Common myeloid progenitor, CD34-positive (primary cell): Measurements from ENCODE around the gene SAP25.
"Not testable (repeated sequence)": the region's sequence is repeated elsewhere in the genome, so short reads cannot be mapped to it uniquely, and the experiment has no call there.

Experiments used
- CTCF ChIA-PET: fragments of 350-600 bp; sonication (Branson Sonifier 250); formaldehyde crosslinking; loops from one replicate; lab custom pipeline; 2021; ENCODE audit warnings: antibody characterized with exemption; lab: Charles Lee
- POLR2A ChIA-PET: fragments of 350-600 bp; sonication (Branson Sonifier 250); formaldehyde crosslinking; loops from one replicate; lab custom pipeline; 2021; ENCODE audit warnings: antibody characterized with exemption; lab: Charles Lee
- DNase-seq, 3 donors: peaks; one replicate each; pipeline versions ENCODE4 v3.0.0 to v3.0.0-alpha.2; 2013
- H3K27ac ChIP-seq, 2 experiments: 1 replicate in 1 of 2; 2 replicates in 1 of 2; pipeline ENCODE4 v1.7.0; 2013; ENCODE audit warnings: inconsistent platforms in 2 of 2, low read length in 2 of 2, mild to moderate bottlenecking in 2 of 2, low read depth in 1 of 2, moderate library complexity in 1 of 2; ENCODE audit not compliant: severe bottlenecking in 2 of 2, insufficient read depth in 1 of 2, poor library complexity in 1 of 2
- H3K27me3 ChIP-seq, 5 experiments: replicated peaks in 2 of 5; 1 replicate in 3 of 5; 2 replicates in 2 of 5; pipeline versions ENCODE4 v1.6.1 to v1.7.0; 2013; ENCODE audit warnings: low read length in 4 of 5, mild to moderate bottlenecking in 2 of 5, moderate library complexity in 2 of 5, inconsistent platforms in 1 of 5; ENCODE audit not compliant: insufficient read depth in 5 of 5, control insufficient read depth in 4 of 5
- H3K36me3 ChIP-seq, 4 experiments: 1 replicate in 2 of 4; 2 replicates in 2 of 4; pipeline versions ENCODE4 v1.6.1 to v1.7.0; 2013; ENCODE audit warnings: low read length in 3 of 4, control low read depth in 1 of 4, mild to moderate bottlenecking in 1 of 4; ENCODE audit not compliant: control insufficient read depth in 4 of 4, insufficient read depth in 4 of 4
- H3K4me1 ChIP-seq, 4 experiments: 1 replicate in 3 of 4; 2 replicates in 1 of 4; pipeline versions ENCODE4 v1.6.1 to v1.7.1; 2013; ENCODE audit warnings: low read length in 3 of 4, mild to moderate bottlenecking in 3 of 4, control low read depth in 1 of 4, inconsistent platforms in 1 of 4, moderate library complexity in 1 of 4; ENCODE audit not compliant: control insufficient read depth in 4 of 4, insufficient read depth in 4 of 4; ENCODE audit errors: control extremely low read depth in 1 of 4
- H3K4me3 ChIP-seq, 7 experiments: 1 replicate in 4 of 7; 2 replicates in 3 of 7; pipeline versions ENCODE4 v1.5.1 to v1.7.0; 2013; ENCODE audit warnings: mild to moderate bottlenecking in 7 of 7, low read length in 6 of 7, moderate library complexity in 6 of 7, inconsistent platforms in 2 of 7, low read depth in 2 of 7, control low read depth in 1 of 7; ENCODE audit not compliant: insufficient read depth in 4 of 7, control insufficient read depth in 1 of 7; ENCODE audit errors: extremely low read depth in 1 of 7
- H3K9me3 ChIP-seq, 5 experiments: 1 replicate in 4 of 5; 2 replicates in 1 of 5; pipeline versions ENCODE4 v1.6.1 to v1.7.1; 2013; ENCODE audit warnings: low read length in 4 of 5, mild to moderate bottlenecking in 2 of 5, inconsistent platforms in 1 of 5, low read depth in 1 of 5, moderate library complexity in 1 of 5; ENCODE audit not compliant: control insufficient read depth in 4 of 5, insufficient read depth in 2 of 5; ENCODE audit errors: control extremely low read depth in 1 of 5
- WGBS: methylation state at CpG from one replicate; pipeline ENCODE4 v1.1.5; 2013; ENCODE audit not compliant: insufficient coverage; 5-methylcytosine and 5-hydroxymethylcytosine counted together

The SAP25 gene

GRCh38 chr7:100548446-100548845 is 25.3 kb downstream of the SAP25 start:
- H3K27ac ChIP-seq, DNase-seq, H3K4me3 ChIP-seq, H3K9me3 ChIP-seq, H3K27me3 ChIP-seq, POLR2A ChIA-PET: not testable (repeated sequence)
- CTCF ChIA-PET, result interaction anchor here (0.5 to 14.6 kb wide), 7 partner anchors 12 to 157 kb away, joined by 3 to 220 read pairs (median 6); partner anchors contain the start of gene POP7
- Histone ChIP-seq H3K4me1 (peaks cover 5 to 59% (median 39%) of the 10 kb centered on the region in 4 experiments), H3K36me3 (peaks cover 0 to 12% (median 5%) of the 10 kb centered on the region in 4 experiments)
- 90% methylated on average over 4 of the region's 5 CpGs for WGBS

- DNase-seq, result no peak
Observed at GRCh38 chr7:100547872-100548271, 25.8 kb downstream of the SAP25 start.

GRCh38 chr7:100546926-100547800 is 26.5 kb downstream of the SAP25 start:
- ChIA-PET POLR2A (no interaction called here), CTCF (interaction anchor here (0.9 to 14.6 kb wide), 2 partner anchors 8 to 16 kb away, joined by 3 to 220 read pairs; no protein-coding TSS in a partner anchor)
- H3K27ac ChIP-seq, result peak overlapping the region in 1 of 2 experiments; percentile 47
- 86% methylated on average over 2 of the region's 9 CpGs for WGBS
- no peaks in the 10 kb centered on the region for H3K9me3 ChIP-seq
- DNase-seq, result no peak
- H3K4me3 ChIP-seq, result no peak overlapping the region
- H3K36me3 ChIP-seq, result peaks cover 0 to 2% (median under 1%) of the 10 kb centered on the region in 4 experiments
- peaks cover 5 to 59% (median 39%) of the 10 kb centered on the region in 4 experiments for H3K4me1 ChIP-seq
- H3K27me3 ChIP-seq, result no peaks in the 10 kb centered on the region

More at GRCh38 chr7:100547872-100548271, 25.8 kb downstream of the SAP25 start:
- ChIA-PET CTCF (interaction anchor here (0.7 to 14.6 kb wide), 4 partner anchors 12 to 41 kb away, joined by 3 to 220 read pairs (median 6); no protein-coding TSS in a partner anchor), POLR2A (no interaction called here)
- no peaks in the 10 kb centered on the region for H3K27me3 ChIP-seq
- H3K9me3 ChIP-seq, result no peaks in the 10 kb centered on the region
- no peak overlapping the region for H3K4me3 ChIP-seq
- peaks cover 0 to 7% (median 3%) of the 10 kb centered on the region in 4 experiments for H3K36me3 ChIP-seq
- H3K27ac ChIP-seq, result peak overlapping the region in 1 of 2 experiments; percentile 25
- 0% methylated on average over 1 of the region's 2 CpGs for WGBS
- H3K4me1 ChIP-seq, result peaks cover 5 to 59% (median 39%) of the 10 kb centered on the region in 4 experiments

- Histone ChIP-seq H3K27me3 (no peaks in the 10 kb centered on the region), H3K4me3 (no peak overlapping the region), H3K36me3 (peaks cover 0 to 2% (median 0%) of the 10 kb centered on the region in 4 experiments), H3K9me3 (no peaks in the 10 kb centered on the region), H3K4me1 (peaks cover 5 to 59% (median 39%) of the 10 kb centered on the region in 4 experiments), H3K27ac (peak overlapping the region in 1 of 2 experiments; percentile 47)
- WGBS, result 74% methylated on average over 5 of the region's 10 CpGs
- DNase-seq, result no peak
- ChIA-PET CTCF (interaction anchor here (0.5 to 14.6 kb wide), 3 partner anchors 9 to 1167 kb away, joined by 3 to 220 read pairs (median 3); no protein-coding TSS in a partner anchor), POLR2A (no interaction called here)
Observed at GRCh38 chr7:100546129-100546925, 27.4 kb downstream of the SAP25 start.

- Histone ChIP-seq H3K36me3 (peaks cover 0 to 2% (median 0%) of the 10 kb centered on the region in 4 experiments), H3K4me3 (no peak overlapping the region), H3K9me3 (no peaks in the 10 kb centered on the region), H3K27ac (no peak overlapping the region), H3K27me3 (no peaks in the 10 kb centered on the region), H3K4me1 (peaks cover 4 to 57% (median 36%) of the 10 kb centered on the region in 4 experiments)
- POLR2A ChIA-PET, result interaction anchor here (0.8 kb wide), 1 partner anchor 10 kb away, joined by 3 read pairs; no protein-coding TSS in a partner anchor
- 80% methylated on average over 1 of the region's 3 CpGs for WGBS
- peak; percentile 55 to 86 (median 78) for DNase-seq
- CTCF ChIA-PET, result interaction anchor here (0.5 to 14.6 kb wide), 5 partner anchors 10 to 1166 kb away, joined by 3 to 220 read pairs (median 4); no protein-coding TSS in a partner anchor
Observed at GRCh38 chr7:100545360-100546128, 28.2 kb downstream of the SAP25 start.

GRCh38 chr7:100544967-100545359 is 28.7 kb downstream of the SAP25 start:
- Histone ChIP-seq H3K27ac (no peak overlapping the region), H3K9me3 (no peaks in the 10 kb centered on the region), H3K36me3 (peaks cover 0 to 2% (median 0%) of the 10 kb centered on the region in 4 experiments), H3K4me1 (peaks cover 0 to 56% (median 36%) of the 10 kb centered on the region in 4 experiments), H3K4me3 (no peak overlapping the region), H3K27me3 (no peaks in the 10 kb centered on the region)
- no peak for DNase-seq
- ChIA-PET POLR2A (interaction anchor here (0.8 kb wide), 1 partner anchor 9 kb away, joined by 3 read pairs; no protein-coding TSS in a partner anchor), CTCF (interaction anchor here (0.6 to 14.6 kb wide), 4 partner anchors 11 to 76 kb away, joined by 3 to 220 read pairs (median 7); no protein-coding TSS in a partner anchor)
- 81% methylated on average over 1 of the region's 1 CpG for WGBS
